Activated CD4-positive, CD25-positive, alpha-beta regulatory T cell treated with anti-CD3 and anti-CD28 coated beads, Interleukin-2, amount 50 U/mL, for 24 hours (primary cell): ENCODE data around the gene EGR1.

Source experiments
- ATAC-seq, 2 donors: fragments of 150-1000 bp; cut with Tn5 transposase; one replicate each; pipeline ENCODE4 v1.10.0; 2021; ENCODE audit warnings: mild to moderate bottlenecking in 1 of 2, moderate library complexity in 1 of 2

The EGR1 gene

GRCh38 chr5:138453590-138453989 is 11.7 kb upstream of the EGR1 start:
- no peak for ATAC-seq

GRCh38 chr5:138454121-138454520 is 11.2 kb upstream of the EGR1 start:
- no peak for ATAC-seq

- ATAC-seq: no peak
Observed at GRCh38 chr5:138455232-138455930, 9.9 kb upstream of the EGR1 start.

GRCh38 chr5:138457531-138458275 is 7.6 kb upstream of the EGR1 start:
- no peak for ATAC-seq

DNA sequence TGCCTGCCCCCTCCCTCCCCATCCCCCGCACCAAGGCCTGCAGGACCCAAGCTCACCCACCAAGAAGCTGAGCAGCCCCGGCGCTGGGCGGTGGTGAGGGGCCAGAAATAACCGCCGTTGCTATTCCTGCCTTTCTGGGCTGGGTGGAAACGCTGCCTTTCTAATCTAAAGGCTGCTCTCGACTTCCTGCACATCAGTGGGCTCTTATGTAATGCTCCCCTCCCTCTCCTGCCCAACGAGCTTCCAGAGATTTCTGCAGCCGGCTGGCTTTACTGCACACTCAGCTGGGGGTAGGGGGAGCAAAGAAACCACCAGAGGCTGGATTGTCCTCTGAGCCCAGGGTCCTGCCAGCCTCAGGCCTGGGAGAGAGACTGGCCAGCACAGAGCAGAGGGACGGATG is 6.9 kb upstream of the EGR1 start:
- ATAC-seq: no peak

DNA sequence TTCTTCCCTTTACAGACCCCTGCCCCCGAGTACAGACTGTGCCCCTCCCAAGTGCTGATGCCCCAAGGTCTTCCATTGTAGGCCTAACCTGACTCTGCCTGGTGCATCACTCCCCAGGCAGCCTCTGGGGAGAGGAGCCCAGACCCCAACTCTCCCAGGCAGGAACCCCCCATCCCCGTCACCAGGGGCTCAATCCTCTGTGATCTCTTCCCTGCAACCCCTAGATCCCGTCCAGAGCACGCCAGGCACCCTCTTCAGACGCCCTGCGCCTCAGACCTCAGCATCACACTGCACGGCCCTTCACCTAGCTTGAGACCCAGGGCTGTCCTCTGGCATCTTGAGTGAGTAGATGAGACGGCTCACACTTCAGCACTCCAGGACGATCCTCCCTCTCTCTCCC is 6.4 kb upstream of the EGR1 start:
- peak in 1 of 2 donors; percentile 14 for ATAC-seq

GRCh38 chr5:138459311-138459933 is 5.9 kb upstream of the EGR1 start:
- ATAC-seq: peak; percentile 81

- no peak for ATAC-seq
Observed at GRCh38 chr5:138460032-138460693, 5.1 kb upstream of the EGR1 start.

DNA sequence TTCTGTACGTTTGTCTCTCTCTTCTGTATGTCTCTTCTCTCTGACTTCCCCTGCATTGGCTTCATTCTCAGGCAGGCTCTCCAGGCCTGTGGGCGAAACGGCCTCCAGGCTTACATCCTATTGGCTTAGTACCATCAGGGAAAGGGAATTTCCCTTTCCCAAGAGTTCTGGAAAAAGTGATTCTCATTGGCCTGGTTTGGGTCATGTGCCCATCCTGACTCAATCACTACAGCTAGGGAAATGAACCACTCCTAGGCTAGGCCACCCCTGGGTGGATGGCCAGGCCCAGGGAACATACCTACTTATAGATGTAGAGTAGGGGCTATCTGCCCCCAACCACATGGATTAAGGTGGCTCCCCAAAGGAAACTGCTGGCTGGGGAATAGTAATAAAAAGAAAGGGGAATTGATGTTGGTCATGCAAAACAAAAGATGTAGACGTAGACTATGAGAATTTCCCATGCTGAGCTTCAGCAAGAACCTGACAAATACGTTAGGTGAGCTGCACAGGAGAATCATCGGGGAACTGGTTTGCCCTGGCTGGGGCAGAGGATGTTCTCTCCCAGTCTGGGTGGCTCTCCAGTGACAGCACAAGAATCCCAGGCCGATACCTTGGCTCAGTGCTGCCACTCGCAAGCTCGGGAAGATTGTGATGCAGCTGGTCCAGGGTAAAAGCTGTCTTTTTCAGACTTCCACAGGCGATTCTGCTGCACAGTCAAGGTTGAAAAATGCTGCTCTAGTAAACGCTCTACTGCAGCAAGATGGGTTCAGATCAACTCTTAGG is 3.7 kb upstream of the EGR1 start:
- ATAC-seq: no peak

DNA sequence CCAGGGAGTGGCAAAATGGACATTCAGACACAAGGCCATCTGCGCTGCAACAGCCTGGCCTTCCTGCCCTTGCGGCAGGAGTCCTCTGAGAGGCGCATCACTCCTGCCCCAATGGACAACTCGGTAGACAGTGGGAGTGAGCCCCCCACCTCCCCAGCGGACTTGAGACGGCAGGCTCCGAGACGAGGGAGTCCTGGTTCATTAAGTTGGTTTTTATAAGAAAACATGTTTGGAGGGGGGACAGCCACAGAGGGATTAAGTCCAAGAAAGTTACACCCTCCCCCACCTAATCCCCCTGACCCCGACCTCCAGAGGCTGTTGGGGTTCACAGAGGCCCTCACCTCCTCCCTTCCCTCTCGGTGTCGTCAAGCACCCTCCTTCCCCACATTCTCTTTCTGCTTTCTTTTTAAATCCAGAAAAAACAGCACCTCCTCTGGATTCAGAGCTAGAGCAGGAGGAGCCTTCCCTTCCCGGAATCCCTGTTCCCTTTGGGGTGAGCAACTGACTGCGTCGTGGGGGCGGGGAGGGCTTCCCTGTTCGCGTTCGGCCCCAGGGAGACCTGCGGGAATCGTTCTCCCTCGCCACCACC is 1.8 kb upstream of the EGR1 start:
- no peak for ATAC-seq

DNA sequence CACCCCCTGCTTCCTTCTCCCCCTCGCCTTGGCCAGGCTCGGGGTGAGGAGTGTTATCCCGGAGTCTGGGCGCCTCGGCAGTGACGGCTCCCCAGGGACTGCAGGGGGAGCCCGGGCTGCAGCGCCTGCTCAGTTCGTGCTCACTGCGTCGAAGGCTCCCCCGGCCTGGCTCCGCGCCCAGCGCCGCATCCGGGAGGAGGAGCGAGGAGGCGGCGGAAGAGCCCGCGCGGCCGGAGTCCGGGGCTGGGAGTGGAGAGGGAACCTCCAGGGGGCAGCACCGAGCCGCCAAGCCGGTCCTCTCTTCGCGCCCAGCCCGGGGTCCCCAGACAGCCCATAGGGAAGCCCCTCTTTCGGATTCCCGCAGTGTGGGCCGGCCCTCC is 1.3 kb upstream of the EGR1 start:
- ATAC-seq: peak; percentile 58 to 60

DNA sequence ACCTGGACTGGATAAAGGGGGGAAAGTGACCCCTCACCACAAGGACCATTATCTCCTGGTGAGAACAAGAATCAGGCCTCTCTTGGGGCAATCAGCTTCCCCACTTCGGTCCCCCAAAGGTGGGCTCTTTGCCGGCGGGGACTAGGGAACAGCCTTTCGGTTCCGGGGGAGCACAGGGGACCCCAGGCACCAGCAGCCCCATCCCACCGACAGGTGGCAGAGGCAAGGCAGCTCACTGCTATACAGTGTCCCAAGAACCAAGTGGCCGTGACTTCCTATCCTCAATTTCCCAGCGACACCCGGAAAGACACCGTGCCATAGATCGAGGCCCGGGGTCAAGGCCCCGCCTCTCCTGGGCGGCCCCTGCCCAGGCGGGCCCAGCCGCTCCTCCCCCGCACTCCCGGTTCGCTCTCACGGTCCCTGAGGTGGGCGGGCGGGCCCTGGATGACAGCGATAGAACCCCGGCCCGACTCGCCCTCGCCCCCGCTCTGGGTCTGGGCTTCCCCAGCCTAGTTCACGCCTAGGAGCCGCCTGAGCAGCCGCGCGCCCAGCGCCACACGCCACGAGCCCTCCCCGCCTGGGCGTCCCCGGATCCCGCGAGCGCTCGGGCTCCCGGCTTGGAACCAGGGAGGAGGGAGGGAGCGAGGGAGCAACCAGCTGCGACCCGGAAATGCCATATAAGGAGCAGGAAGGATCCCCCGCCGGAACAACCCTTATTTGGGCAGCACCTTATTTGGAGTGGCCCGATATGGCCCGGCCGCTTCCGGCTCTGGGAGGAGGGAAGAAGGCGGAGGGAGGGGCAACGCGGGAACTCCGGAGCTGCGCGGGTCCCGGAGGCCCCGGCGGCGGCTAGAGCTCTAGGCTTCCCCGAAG is 655 bp upstream of the EGR1 start:
- peak; percentile 76 to 77 for ATAC-seq

DNA sequence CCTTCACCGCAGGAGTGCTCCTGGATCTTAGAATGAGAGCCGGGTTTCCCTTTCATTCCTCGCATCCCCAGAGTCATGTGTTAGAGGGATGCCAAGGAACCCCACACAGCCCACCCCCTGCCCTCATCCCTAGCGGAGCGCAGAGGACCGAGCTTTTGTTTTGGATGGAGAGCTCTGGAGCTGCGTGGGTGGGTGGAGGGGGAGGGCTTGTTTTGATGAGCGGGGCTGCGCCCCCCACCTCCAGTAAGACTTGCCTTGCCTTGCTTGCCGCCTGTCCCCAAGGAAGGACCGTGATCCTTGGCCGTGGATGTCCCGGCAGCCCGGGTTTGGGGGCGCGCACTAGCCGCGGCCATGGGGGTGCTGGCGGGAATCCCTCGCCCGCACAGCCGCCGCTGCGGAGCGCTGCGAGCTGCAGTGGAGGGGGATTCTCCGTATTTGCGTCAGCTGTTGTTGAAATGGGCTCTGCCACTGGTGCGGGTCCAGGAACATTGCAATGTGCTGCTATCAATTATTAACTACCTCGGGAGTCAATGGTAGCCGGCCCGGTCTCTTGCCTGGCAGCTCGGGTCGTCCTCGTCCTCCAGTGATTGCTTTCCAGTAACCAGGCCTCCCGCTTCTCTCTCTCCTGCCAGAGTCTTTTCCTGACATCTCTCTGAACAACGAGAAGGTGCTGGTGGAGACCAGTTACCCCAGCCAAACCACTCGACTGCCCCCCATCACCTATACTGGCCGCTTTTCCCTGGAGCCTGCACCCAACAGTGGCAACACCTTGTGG is 1.0 kb downstream of the EGR1 start:
- ATAC-seq: no peak

DNA sequence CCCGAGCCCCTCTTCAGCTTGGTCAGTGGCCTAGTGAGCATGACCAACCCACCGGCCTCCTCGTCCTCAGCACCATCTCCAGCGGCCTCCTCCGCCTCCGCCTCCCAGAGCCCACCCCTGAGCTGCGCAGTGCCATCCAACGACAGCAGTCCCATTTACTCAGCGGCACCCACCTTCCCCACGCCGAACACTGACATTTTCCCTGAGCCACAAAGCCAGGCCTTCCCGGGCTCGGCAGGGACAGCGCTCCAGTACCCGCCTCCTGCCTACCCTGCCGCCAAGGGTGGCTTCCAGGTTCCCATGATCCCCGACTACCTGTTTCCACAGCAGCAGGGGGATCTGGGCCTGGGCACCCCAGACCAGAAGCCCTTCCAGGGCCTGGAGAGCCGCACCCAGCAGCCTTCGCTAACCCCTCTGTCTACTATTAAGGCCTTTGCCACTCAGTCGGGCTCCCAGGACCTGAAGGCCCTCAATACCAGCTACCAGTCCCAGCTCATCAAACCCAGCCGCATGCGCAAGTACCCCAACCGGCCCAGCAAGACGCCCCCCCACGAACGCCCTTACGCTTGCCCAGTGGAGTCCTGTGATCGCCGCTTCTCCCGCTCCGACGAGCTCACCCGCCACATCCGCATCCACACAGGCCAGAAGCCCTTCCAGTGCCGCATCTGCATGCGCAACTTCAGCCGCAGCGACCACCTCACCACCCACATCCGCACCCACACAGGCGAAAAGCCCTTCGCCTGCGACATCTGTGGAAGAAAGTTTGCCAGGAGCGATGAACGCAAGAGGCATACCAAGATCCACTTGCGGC is 1.8 kb downstream of the EGR1 start:
- no peak for ATAC-seq

DNA sequence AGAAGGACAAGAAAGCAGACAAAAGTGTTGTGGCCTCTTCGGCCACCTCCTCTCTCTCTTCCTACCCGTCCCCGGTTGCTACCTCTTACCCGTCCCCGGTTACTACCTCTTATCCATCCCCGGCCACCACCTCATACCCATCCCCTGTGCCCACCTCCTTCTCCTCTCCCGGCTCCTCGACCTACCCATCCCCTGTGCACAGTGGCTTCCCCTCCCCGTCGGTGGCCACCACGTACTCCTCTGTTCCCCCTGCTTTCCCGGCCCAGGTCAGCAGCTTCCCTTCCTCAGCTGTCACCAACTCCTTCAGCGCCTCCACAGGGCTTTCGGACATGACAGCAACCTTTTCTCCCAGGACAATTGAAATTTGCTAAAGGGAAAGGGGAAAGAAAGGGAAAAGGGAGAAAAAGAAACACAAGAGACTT is 2.4 kb downstream of the EGR1 start:
- ATAC-seq: no peak

DNA sequence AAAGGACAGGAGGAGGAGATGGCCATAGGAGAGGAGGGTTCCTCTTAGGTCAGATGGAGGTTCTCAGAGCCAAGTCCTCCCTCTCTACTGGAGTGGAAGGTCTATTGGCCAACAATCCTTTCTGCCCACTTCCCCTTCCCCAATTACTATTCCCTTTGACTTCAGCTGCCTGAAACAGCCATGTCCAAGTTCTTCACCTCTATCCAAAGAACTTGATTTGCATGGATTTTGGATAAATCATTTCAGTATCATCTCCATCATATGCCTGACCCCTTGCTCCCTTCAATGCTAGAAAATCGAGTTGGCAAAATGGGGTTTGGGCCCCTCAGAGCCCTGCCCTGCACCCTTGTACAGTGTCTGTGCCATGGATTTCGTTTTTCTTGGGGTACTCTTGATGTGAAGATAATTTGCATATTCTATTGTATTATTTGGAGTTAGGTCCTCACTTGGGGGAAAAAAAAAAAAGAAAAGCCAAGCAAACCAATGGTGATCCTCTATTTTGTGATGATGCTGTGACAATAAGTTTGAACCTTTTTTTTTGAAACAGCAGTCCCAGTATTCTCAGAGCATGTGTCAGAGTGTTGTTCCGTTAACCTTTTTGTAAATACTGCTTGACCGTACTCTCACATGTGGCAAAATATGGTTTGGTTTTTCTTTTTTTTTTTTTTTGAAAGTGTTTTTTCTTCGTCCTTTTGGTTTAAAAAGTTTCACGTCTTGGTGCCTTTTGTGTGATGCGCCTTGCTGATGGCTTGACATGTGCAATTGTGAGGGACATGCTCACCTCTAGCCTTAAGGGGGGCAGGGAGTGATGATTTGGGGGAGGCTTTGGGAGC is 3.1 kb downstream of the EGR1 start:
- no peak for ATAC-seq

GRCh38 chr5:138468966-138469539 is 3.8 kb downstream of the EGR1 start:
- no peak for ATAC-seq
